DOHH2 (cell line): Measurements from ENCODE around the gene ERI3.

Experiments used
- CTCF ChIP-seq: fragments of 200-600 bp; sonication (generic); IDR thresholded peaks from one replicate; pipeline ENCODE4 v1.5.1; 2014; ENCODE audit warnings: antibody characterized with exemption, mild to moderate bottlenecking, low read depth, low read length; ENCODE audit not compliant: poor library complexity, severe bottlenecking
- EZH2phosphoT487 ChIP-seq: fragments of 200-600 bp; sonication (generic); IDR thresholded peaks from 2 replicates; pipeline ENCODE4 v1.6.1; 2017; ENCODE audit warnings: borderline replicate concordance, mild to moderate bottlenecking, antibody characterized with exemption, low read length, moderate library complexity, mixed read lengths

- TF ChIP-seq CTCF (no peak), EZH2phosphoT487 (no peak)
These were observed 134.3 kb downstream of the ERI3 start for GRCh38 chr1:44220755-44221154.
